ENCODE data around the gene SNRPD3.

- TF ChIP-seq CTCF (conservative IDR thresholded peaks at IDR 0.05; ENCODE audit: low read length) = no peak
- no peak for TF ChIP-seq EZH2phosphoT487 (IDR thresholded peaks at IDR 0.05; ENCODE audit: borderline replicate concordance)
Measured at GRCh38 chr22:24582056-24582814, 26.4 kb downstream of the SNRPD3 start.

Measured in Loucy (cell line).